Vagina (tissue), 2 donors: ENCODE results near the gene PIR. TPM values are rescaled to one million over a fixed set of nuclear protein-coding genes. Genes with fewer than 3 reads are reported as not detected.

Experiments used
- DNase-seq, 2 donors: peaks; one replicate each; pipeline ENCODE4 v3.0.0-alpha.2; 2017; ENCODE audit errors: extremely low spot score in 2 of 2
- H3K27ac ChIP-seq: fragments of 200-600 bp; sonication (generic); one replicate; pipeline ENCODE4 v1.5.1; 2019
- H3K27me3 ChIP-seq: fragments of 200-600 bp; sonication (generic); one replicate; pipeline ENCODE4 v1.5.1; 2019
- H3K36me3 ChIP-seq, 2 donors: fragments of 200-600 bp; sonication (generic); one replicate each; pipeline ENCODE4 v1.5.1; 2017 to 2019
- H3K4me1 ChIP-seq: fragments of 200-600 bp; sonication (generic); one replicate; pipeline ENCODE4 v1.5.1; 2019
- H3K4me3 ChIP-seq, 2 donors: fragments of 200-600 bp; sonication (generic); 1 replicate in 1 of 2; 2 replicates in 1 of 2; pipeline ENCODE4 v1.5.1; 2016 to 2019
- H3K9me3 ChIP-seq: fragments of 200-600 bp; sonication (generic); one replicate; pipeline ENCODE4 v1.5.1; 2019
- POLR2A ChIP-seq, 2 donors: fragments of 450-650 bp; IDR thresholded peaks; one replicate each; pipeline ENCODE4 v1.6.1; 2017; ENCODE audit warnings: antibody characterized with exemption in 2 of 2, mild to moderate bottlenecking in 2 of 2, moderate library complexity in 2 of 2
- POLR2AphosphoS5 ChIP-seq, 2 donors: sonication (generic); formaldehyde crosslinking; IDR thresholded peaks; one replicate each; pipeline ENCODE4 v1.9.0; 2017; ENCODE audit warnings: antibody characterized with exemption in 2 of 2, mild to moderate bottlenecking in 2 of 2, low read depth in 1 of 2; ENCODE audit not compliant: insufficient read depth in 1 of 2
- intact Hi-C: fragments of 100-400 bp; cut with DNase I; formaldehyde crosslinking; loops from one replicate; pipeline ENCODE4 v1.15.1; 2023
- total RNA-seq: library from RNA; depleted of rRNA; stranded (reverse); fragments of >200 nt; gene quantifications from one replicate; pipeline ENCODE4 v1.2.3, GENCODE V29; 2016
- TF ChIP-seq, protein P1 (sequence below), 3 experiments: fragments of 450-650 bp in 2 of 3; fragments of 200-600 bp in 1 of 3; sonication (generic) in 1 of 3; IDR thresholded peaks; one replicate each; pipeline ENCODE4 v1.5.1; 2017 to 2019; ENCODE audit warnings: antibody characterized with exemption in 3 of 3, mild to moderate bottlenecking in 2 of 3, moderate library complexity in 2 of 3

PIR gene
- total RNA-seq, 1 donor from 2014 or later, result 24.1 TPM

GRCh38 chrX:15523088-15523487, 30.0 kb upstream of the PIR start:
- intact Hi-C loops, result no loop called here
- no peak overlapping the region for H3K4me3 ChIP-seq
- no peak overlapping the region for H3K27ac ChIP-seq
- DNase-seq, result no peak
- no peaks in the 10 kb centered on the region for H3K27me3 ChIP-seq
- no peaks in the 10 kb centered on the region for H3K4me1 ChIP-seq
- no peaks in the 10 kb centered on the region for H3K36me3 ChIP-seq
- no peaks in the 10 kb centered on the region for H3K9me3 ChIP-seq
- TF ChIP-seq, protein P1, sequence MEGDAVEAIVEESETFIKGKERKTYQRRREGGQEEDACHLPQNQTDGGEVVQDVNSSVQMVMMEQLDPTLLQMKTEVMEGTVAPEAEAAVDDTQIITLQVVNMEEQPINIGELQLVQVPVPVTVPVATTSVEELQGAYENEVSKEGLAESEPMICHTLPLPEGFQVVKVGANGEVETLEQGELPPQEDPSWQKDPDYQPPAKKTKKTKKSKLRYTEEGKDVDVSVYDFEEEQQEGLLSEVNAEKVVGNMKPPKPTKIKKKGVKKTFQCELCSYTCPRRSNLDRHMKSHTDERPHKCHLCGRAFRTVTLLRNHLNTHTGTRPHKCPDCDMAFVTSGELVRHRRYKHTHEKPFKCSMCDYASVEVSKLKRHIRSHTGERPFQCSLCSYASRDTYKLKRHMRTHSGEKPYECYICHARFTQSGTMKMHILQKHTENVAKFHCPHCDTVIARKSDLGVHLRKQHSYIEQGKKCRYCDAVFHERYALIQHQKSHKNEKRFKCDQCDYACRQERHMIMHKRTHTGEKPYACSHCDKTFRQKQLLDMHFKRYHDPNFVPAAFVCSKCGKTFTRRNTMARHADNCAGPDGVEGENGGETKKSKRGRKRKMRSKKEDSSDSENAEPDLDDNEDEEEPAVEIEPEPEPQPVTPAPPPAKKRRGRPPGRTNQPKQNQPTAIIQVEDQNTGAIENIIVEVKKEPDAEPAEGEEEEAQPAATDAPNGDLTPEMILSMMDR (IDR thresholded peaks at IDR 0.05), result no peak
- no peak for TF ChIP-seq POLR2A (IDR thresholded peaks at IDR 0.05)

DNA sequence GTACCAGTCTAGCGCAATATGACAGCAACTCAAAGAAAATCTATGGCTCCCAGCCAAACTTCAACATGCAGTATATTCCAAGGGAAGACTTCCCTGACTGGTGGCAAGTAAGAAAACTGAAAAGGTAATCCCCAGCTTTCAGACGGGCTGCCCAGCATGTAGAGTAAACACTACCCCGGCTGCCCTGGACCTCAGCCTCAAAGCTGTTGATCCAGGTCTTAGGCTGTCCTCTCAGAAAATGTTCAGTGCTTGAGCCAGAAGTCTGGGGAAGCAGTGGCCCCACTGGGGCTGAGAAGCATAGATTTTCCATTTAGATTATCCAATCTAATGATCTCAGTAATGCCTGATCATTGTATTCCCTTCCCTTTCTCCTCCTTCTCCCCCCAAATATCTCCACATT, 29.3 kb upstream of the PIR start:
- TF ChIP-seq POLR2A (IDR thresholded peaks at IDR 0.05) (no peak), POLR2AphosphoS5 (IDR thresholded peaks at IDR 0.05; ENCODE audit: insufficient read depth in 1 of 2, low read depth in 1 of 2) (no peak)
- TF ChIP-seq, protein P1 (IDR thresholded peaks at IDR 0.05), result no peak
- H3K4me1 ChIP-seq, result no peaks in the 10 kb centered on the region
- H3K4me3 ChIP-seq, result no peak overlapping the region
- H3K36me3 ChIP-seq, result no peaks in the 10 kb centered on the region
- H3K27ac ChIP-seq, result no peak overlapping the region
- intact Hi-C loops, result no loop called here
- DNase-seq, result no peak
- H3K27me3 ChIP-seq, result no peaks in the 10 kb centered on the region
- no peaks in the 10 kb centered on the region for H3K9me3 ChIP-seq

DNA sequence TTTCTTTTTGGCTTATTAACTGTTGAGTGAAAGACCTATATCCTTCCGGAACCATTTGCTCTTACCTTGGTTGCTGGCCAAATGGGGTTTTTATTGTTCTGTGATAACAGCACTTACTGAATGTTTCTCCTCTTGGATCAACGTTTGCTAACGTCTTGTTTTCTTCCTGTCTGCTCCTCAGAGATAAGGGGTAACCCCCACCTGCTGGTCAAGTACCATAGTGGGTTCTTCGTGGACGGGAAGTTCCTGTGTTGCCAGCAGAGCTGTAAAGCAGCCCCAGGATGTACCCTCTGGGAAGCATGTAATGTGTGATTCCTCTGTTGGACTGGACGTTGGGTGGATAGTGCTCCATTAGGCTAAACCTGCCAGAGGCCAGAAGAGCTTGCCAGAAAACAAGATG, 22.8 kb upstream of the PIR start:
- Histone ChIP-seq H3K4me1 (no peaks in the 10 kb centered on the region), H3K9me3 (no peaks in the 10 kb centered on the region), H3K27me3 (no peaks in the 10 kb centered on the region), H3K27ac (no peak overlapping the region), H3K36me3 (no peaks in the 10 kb centered on the region), H3K4me3 (no peak overlapping the region)
- no peak for DNase-seq
- TF ChIP-seq POLR2A (IDR thresholded peaks at IDR 0.05) (no peak), POLR2AphosphoS5 (IDR thresholded peaks at IDR 0.05; ENCODE audit: insufficient read depth in 1 of 2, low read depth in 1 of 2) (peak in 1 of 2 donors; percentile 25)
- TF ChIP-seq, protein P1 (IDR thresholded peaks at IDR 0.05), result no peak
- intact Hi-C loops, result no loop called here

DNA sequence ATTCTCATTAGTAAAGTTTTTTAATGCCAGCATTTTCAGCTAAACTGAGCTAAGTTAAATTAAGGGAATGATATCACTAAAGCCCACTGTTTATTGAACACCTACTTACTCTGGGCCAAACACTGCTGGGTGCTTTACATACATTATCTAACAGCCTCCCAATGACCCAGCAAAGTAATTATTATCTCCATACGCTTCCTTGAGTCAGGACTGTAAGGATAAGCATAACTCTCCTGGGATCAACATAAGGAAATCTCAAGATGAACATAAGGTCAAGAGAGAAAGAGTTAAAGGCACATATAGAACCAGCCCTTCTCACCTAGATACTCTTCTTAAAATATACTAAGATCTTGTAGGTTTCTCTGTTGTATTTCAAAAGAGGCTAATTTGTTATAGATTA, 21.1 kb upstream of the PIR start:
- no peak overlapping the region for H3K27ac ChIP-seq
- no peak for DNase-seq
- H3K9me3 ChIP-seq, result no peaks in the 10 kb centered on the region
- no peaks in the 10 kb centered on the region for H3K27me3 ChIP-seq
- TF ChIP-seq, protein P1 (IDR thresholded peaks at IDR 0.05), result no peak
- no peak for TF ChIP-seq POLR2A (IDR thresholded peaks at IDR 0.05)
- no peak for TF ChIP-seq POLR2AphosphoS5 (IDR thresholded peaks at IDR 0.05; ENCODE audit: insufficient read depth in 1 of 2, low read depth in 1 of 2)
- no peak overlapping the region for H3K4me3 ChIP-seq
- H3K4me1 ChIP-seq, result no peaks in the 10 kb centered on the region
- H3K36me3 ChIP-seq, result no peaks in the 10 kb centered on the region
- intact Hi-C loops, result no loop called here

DNA sequence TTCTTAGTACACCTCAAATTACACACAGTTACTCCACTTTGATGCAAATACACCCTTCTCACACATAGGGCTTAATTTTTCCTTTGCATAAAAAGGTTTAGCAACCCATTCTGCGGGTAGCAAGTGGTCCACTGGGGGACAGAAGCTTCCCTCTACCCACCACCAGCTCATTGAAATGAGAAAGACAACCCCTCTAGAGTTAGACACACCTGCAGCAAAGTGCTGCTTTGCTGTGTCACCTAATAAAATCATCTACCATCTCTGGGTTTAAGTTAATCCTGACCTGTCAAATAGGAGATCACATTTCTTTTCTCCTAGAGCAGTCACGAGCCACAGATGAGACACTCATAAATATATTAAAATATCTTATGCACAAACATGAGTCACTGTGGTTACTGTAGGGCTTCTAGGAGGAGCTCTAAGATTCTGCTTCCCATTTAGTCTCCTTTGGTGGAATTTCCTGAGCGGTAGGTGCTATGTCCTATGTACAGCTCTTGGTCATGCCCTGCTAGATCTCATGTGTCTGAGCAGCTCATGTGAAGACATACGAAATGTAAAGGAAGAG, 19.4 kb upstream of the PIR start:
- no peak overlapping the region for H3K4me3 ChIP-seq
- H3K4me1 ChIP-seq, result no peaks in the 10 kb centered on the region
- no peaks in the 10 kb centered on the region for H3K36me3 ChIP-seq
- DNase-seq, result no peak
- intact Hi-C loops, result no loop called here
- H3K27ac ChIP-seq, result no peak overlapping the region
- H3K9me3 ChIP-seq, result no peaks in the 10 kb centered on the region
- H3K27me3 ChIP-seq, result no peaks in the 10 kb centered on the region
- TF ChIP-seq, protein P1 (IDR thresholded peaks at IDR 0.05), result no peak
- TF ChIP-seq POLR2A (IDR thresholded peaks at IDR 0.05) (no peak), POLR2AphosphoS5 (IDR thresholded peaks at IDR 0.05; ENCODE audit: insufficient read depth in 1 of 2, low read depth in 1 of 2) (no peak)
